ENCODE measurements around the gene RSAD2. TPM values are rescaled to one million over a fixed set of nuclear protein-coding genes. Genes with fewer than 3 reads are reported as not detected.

RSAD2 gene
- total and polyA plus RNA-seq, 9 of the 15 experiments (the other 6 are each of a cell fraction or from before 2014, with no cell fraction given), result 0.15 to 1.4 (median 0.28) TPM

DNA sequence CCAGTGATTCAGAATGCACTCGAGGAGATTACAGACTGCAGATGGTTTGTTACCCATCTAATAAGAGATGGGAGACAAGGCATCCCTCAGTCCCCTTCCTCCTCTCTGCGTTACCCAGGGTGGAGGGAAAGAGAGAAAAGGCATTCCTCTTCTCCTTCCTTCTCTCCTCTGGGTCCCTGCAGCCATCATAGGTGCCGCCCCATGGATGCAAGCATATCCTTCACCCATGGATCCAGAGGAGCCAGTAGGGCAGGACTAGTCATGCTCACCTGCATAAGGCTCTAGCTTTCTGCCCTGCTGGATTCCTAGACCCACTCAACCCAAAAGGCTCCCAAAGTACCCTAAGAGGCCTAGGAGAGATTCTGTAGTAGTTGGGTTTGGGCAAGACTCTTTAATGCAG is 32.3 kb upstream of the RSAD2 start (continued):
- no peak for TF ChIP-seq ZNF436 (CRISPR knock-in tag; IDR thresholded peaks at IDR 0.05)
- TF ChIP-seq ZNF586 (CRISPR knock-in tag; conservative IDR thresholded peaks at IDR 0.05), result no peak
- TF ChIP-seq SREBF2 (CRISPR knock-in tag; IDR thresholded peaks at IDR 0.05), result no peak
- no peak for TF ChIP-seq BACH1 (tag; IDR thresholded peaks at IDR 0.05)
- TF ChIP-seq, protein P1, sequence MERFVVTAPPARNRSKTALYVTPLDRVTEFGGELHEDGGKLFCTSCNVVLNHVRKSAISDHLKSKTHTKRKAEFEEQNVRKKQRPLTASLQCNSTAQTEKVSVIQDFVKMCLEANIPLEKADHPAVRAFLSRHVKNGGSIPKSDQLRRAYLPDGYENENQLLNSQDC (CRISPR knock-in tag; IDR thresholded peaks at IDR 0.05), result no peak
- no peak for TF ChIP-seq MTF1 (CRISPR knock-in tag; IDR thresholded peaks at IDR 0.05; ENCODE audit: borderline replicate concordance)
- no peak for TF ChIP-seq ZNF668 (CRISPR knock-in tag; IDR thresholded peaks at IDR 0.05)
- TF ChIP-seq CCNT2 (IDR thresholded peaks at IDR 0.05; ENCODE audit: borderline replicate concordance, extremely low read depth, insufficient read length, low read depth, low read length), result no peak
- no peak for TF ChIP-seq SLC30A9 (CRISPR knock-in tag; IDR thresholded peaks at IDR 0.05)
- TF ChIP-seq, protein P2, sequence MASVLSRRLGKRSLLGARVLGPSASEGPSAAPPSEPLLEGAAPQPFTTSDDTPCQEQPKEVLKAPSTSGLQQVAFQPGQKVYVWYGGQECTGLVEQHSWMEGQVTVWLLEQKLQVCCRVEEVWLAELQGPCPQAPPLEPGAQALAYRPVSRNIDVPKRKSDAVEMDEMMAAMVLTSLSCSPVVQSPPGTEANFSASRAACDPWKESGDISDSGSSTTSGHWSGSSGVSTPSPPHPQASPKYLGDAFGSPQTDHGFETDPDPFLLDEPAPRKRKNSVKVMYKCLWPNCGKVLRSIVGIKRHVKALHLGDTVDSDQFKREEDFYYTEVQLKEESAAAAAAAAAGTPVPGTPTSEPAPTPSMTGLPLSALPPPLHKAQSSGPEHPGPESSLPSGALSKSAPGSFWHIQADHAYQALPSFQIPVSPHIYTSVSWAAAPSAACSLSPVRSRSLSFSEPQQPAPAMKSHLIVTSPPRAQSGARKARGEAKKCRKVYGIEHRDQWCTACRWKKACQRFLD (CRISPR knock-in tag; IDR thresholded peaks at IDR 0.05), result no peak
- TF ChIP-seq, protein P3, sequence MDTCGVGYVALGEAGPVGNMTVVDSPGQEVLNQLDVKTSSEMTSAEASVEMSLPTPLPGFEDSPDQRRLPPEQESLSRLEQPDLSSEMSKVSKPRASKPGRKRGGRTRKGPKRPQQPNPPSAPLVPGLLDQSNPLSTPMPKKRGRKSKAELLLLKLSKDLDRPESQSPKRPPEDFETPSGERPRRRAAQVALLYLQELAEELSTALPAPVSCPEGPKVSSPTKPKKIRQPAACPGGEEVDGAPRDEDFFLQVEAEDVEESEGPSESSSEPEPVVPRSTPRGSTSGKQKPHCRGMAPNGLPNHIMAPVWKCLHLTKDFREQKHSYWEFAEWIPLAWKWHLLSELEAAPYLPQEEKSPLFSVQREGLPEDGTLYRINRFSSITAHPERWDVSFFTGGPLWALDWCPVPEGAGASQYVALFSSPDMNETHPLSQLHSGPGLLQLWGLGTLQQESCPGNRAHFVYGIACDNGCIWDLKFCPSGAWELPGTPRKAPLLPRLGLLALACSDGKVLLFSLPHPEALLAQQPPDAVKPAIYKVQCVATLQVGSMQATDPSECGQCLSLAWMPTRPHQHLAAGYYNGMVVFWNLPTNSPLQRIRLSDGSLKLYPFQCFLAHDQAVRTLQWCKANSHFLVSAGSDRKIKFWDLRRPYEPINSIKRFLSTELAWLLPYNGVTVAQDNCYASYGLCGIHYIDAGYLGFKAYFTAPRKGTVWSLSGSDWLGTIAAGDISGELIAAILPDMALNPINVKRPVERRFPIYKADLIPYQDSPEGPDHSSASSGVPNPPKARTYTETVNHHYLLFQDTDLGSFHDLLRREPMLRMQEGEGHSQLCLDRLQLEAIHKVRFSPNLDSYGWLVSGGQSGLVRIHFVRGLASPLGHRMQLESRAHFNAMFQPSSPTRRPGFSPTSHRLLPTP (IDR thresholded peaks at IDR 0.05; ENCODE audit: borderline replicate concordance, extremely low read depth, insufficient read length), result no peak
- no peak for TF ChIP-seq EP400 (IDR thresholded peaks at IDR 0.05)
- no peak for TF ChIP-seq POLR2G (IDR thresholded peaks at IDR 0.05; ENCODE audit: low read depth, low read length)
- no peak for TF ChIP-seq ZKSCAN1 (IDR thresholded peaks at IDR 0.05; ENCODE audit: low read depth, low read length)
- TF ChIP-seq, protein P4, sequence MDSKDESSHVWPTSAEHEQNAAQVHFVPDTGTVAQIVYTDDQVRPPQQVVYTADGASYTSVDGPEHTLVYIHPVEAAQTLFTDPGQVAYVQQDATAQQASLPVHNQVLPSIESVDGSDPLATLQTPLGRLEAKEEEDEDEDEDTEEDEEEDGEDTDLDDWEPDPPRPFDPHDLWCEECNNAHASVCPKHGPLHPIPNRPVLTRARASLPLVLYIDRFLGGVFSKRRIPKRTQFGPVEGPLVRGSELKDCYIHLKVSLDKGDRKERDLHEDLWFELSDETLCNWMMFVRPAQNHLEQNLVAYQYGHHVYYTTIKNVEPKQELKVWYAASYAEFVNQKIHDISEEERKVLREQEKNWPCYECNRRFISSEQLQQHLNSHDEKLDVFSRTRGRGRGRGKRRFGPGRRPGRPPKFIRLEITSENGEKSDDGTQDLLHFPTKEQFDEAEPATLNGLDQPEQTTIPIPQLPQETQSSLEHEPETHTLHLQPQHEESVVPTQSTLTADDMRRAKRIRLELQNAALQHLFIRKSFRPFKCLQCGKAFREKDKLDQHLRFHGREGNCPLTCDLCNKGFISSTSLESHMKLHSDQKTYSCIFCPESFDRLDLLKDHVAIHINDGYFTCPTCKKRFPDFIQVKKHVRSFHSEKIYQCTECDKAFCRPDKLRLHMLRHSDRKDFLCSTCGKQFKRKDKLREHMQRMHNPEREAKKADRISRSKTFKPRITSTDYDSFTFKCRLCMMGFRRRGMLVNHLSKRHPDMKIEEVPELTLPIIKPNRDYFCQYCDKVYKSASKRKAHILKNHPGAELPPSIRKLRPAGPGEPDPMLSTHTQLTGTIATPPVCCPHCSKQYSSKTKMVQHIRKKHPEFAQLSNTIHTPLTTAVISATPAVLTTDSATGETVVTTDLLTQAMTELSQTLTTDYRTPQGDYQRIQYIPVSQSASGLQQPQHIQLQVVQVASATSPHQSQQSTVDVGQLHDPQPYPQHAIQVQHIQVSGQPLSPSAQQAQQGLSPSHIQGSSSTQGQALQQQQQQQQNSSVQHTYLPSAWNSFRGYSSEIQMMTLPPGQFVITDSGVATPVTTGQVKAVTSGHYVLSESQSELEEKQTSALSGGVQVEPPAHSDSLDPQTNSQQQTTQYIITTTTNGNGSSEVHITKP (IDR thresholded peaks at IDR 0.05; ENCODE audit: partially characterized antibody), result peak; percentile 13
- TF ChIP-seq CBX2 (IDR thresholded peaks at IDR 0.05; ENCODE audit: insufficient read depth, low read length, poor library complexity, severe bottlenecking), result no peak
- no peak for TF ChIP-seq SRSF3 (IDR thresholded peaks at IDR 0.05; ENCODE audit: insufficient read depth, low read length)
- no peak for TF ChIP-seq JUNB (CRISPR knock-in tag; conservative IDR thresholded peaks at IDR 0.05)
- no peak for TF ChIP-seq POU5F1 (IDR thresholded peaks at IDR 0.05; ENCODE audit: borderline replicate concordance, low read depth, low read length, partially characterized antibody)
- TF ChIP-seq ZFP1 (CRISPR knock-in tag; IDR thresholded peaks at IDR 0.05), result no peak
- no peak for TF ChIP-seq CEBPB (tag; IDR thresholded peaks at IDR 0.05)
